GM21528 (cell line): ENCODE data around the gene WNK1.
"Not testable (repeated sequence)": the region's sequence is repeated elsewhere in the genome, so short reads cannot be mapped to it uniquely, and the experiment has no call there.

Experiments used
- ATAC-seq: cut with Tn5 transposase; IDR thresholded peaks from one replicate; pipeline ENCODE4 v1.9.1; 2021; ENCODE audit warnings: mild to moderate bottlenecking, moderate library complexity; ENCODE audit not compliant: unreplicated experiment, low FRiP score

WNK1 gene

DNA sequence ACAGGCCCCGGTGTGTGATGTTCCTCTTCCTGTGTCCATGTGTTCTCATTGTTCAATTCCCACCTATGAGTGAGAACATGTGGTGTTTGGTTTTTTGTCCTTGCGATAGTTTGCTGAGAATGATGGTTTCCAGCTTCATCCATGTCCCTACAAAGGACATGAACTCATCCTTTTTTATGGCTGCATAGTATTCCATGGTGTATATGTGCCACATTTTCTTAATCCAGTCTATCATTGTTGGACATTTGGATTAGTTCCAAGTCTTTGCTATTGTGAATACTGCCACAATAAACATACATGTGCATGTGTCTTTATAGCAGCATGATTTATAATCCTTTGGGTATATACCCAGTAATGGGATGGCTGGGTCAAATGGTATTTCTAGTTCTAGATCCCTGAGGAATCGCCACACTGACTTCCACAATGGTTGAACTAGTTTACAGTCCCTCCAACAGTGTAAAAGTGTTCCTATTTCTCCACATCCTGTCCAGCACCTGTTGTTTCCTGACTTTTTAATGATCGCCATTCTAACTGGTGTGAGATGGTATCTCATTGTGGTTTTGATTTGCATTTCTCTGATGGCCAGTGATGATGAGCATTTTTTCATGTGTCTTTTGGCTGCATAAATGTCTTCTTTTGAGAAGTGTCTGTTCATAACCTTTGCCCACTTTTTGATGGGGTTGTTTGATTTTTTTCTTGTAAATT, 97.5 kb downstream of the WNK1 start:
- ATAC-seq = not testable (repeated sequence)

DNA sequence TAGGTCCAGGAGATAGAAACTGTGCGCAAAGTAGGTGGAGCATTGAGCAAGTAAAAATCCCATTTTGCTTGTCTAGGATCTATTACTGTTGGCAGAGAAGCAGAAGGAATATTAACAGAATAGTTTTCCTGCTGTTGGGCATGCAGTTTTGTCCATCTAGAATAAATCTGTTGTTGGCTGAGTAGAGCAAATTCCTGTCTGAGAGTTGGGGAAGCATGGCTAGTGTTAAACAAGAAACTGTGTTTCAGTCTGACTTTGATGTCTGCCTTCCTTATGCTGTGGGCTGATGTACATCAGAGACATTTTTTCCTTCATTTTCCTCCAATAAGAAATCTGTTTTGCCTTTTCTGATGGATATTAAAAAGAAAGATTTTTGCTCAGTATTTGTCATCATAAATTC, 99.0 kb downstream of the WNK1 start:
- ATAC-seq = no peak

DNA sequence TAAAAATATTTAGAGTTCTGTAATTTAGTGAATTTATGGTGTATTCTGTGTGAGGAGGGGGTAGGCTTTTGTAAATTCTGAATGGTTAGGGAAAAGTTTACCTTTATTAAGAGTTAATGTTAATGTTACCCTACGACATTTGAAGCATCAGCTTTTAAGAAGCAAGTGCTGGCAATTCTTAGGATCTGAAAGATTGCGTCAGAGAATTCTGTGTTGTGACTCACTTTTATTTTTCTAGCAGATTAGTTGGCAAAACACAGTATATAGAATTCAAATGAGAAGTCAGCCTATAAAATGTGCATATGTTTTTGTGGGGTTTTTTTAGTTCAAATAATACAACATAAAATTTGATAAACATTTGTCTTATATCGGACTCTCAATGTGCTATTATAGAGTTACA, 99.5 kb downstream of the WNK1 start:
- ATAC-seq = no peak

DNA sequence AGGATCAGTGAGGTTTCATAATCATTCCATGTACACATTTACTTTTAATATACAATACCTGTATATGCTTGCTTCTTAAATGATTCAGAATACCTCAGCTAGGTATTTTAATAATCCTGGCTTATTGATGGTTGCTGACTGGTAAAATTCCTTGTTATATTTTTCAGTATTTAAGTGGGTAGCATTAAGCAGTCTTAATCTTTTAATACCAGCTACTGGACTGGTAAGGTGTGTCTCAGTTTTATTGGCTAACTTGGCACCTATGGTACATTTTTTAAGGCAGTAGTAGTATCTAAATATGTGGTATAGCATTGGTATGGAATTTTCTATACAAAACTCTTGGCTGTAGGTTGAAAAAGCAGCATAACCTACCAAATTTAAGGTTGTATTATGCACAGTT, 100.5 kb downstream of the WNK1 start:
- ATAC-seq = no peak

DNA sequence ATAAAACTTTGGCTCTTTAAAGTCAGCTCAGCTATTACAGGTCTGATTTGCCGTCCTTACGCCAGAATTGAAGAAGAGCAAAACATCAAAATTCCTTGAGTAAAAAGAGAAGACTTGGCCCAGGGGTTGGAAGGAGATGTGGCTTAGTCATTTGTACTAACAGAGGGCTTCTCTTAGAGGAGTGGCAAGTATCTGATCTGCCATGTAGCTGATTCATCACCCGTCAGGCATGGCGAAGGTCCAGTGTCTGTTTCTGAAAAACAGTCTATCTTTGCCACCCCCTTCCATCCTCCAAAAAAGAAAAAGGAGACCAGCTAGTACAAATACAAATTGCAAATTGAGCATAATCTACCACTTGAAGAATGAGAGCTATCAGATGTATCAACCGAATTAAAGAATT, 105.2 kb downstream of the WNK1 start:
- no peak for ATAC-seq

DNA sequence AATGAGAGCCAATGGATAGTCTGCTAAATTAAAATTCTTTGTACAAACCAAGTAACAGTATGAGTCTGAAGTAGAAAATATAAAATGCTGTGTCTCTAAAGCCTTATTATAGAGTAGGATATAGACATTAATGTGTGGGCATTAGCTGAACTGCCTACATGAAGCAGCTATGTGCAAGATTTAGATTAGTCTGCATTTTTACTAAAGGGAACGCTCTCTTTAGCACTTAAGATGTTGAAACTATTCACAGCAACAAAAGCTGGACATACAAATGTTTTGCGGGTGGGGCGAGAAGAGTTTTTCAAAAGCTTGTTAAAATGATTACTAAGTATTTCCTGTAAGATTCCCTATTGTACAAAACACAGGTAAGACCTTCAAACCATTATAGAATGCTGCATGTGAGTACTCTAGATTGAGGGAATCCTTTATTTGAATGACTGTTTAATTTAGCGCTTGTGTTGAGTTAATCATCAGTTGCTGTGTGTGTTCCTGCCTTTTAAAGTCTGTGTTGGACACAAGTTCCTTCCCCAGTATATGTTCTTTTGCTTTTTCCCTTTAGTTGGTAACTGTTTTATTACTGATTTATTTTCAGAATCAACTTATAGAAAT, 110.0 kb downstream of the WNK1 start:
- ATAC-seq = no peak

DNA sequence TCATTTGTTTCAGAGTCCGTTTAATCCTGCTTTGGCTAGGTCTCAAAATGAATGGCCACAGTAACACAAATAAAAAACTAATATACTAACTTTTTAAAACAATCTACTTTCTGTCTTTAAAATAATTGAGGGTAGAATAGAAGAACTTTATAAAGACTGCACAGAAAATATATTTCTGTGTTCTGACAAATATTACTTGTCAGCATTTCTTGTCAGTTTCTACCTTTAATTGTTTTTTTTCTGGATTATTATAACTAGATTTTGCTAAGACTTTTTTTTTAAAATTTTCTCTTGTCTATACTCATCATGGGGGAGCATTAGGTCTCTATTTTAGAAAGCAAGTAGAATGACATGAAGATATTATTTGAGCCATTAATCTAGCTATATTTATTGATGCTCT, 110.9 kb downstream of the WNK1 start:
- ATAC-seq = no peak

DNA sequence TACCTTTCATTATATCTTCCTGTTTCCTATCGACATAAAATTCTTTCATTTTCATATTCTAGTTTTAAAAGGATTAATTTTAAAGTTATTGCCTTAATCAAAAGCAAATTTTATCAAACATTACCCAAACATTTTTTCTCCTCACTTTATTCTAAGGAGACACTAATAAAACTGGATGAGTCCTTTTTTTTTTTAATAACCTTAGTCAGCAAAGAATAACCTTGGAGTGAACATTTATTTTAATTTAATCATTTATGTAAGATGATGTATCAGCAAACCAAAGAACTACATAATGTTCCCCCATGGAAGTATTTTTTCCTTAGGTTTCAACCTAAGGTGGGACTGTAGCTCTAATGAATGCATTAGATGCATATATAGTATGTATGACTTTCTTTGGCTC, 113.2 kb downstream of the WNK1 start:
- ATAC-seq = no peak

DNA sequence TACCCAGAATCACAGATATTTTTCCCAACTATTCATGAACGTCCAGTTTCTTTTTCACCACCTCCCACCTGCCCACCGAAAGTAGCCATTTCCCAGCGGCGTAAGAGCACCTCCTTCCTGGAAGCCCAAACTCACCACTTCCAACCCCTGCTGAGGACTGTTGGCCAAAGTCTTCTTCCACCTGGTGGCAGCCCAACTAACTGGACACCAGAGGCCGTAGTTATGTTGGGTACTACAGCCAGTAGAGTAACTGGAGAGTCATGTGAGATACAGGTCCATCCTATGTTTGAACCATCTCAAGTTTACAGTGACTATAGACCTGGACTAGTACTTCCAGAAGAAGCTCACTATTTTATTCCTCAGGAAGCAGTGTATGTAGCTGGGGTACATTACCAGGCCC, 115.5 kb downstream of the WNK1 start:
- ATAC-seq = no peak

DNA sequence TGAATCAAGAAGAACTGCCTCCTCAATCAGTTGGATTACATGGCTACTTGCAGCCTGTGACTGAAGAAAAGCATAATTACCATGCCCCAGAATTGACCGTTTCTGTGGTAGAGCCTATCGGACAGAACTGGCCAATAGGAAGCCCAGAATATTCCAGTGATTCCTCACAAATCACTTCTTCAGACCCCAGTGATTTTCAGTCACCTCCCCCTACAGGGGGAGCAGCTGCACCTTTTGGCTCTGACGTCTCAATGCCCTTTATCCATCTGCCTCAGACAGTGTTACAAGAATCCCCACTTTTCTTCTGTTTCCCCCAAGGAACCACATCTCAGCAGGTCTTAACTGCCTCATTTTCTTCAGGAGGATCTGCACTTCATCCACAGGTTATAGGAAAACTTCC, 116.3 kb downstream of the WNK1 start:
- ATAC-seq = no peak

DNA sequence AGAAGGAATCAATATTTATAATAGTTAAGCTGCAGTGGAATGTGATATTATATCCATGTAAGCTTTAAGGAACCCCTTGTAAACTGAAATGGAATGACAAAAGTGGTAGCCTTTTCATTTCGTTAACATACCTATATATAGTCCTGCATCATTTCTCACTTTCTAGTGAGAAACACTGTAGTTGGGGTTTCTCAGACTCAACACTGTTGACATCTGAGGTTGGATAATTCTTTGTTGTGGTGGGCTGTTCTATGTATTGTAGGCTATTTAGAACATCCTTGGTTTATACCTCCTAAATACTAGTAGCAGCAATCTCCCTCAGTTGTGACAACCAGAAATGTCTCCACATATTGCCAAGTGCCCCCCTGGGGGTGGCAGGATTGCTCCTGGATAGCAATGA, 118.0 kb downstream of the WNK1 start:
- ATAC-seq = no peak

DNA sequence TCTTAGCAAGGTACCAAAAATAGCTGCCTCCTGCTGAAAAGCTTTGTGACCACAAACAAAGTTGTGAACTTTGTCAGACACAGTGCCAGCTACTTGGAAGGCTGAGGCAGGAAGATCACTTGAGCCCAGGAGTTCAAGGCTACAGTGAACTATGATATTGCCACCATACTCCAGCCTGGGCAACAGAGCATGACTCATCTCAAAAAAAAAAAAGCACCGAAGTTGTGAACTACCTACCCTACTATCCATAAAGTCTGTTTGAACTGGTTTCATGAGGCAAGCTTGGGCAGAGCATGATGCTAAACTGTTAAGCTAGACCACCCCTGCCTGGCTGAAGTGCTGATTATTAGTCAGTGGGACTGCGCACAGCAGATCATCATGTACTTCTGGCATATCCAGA, 121.6 kb downstream of the WNK1 start:
- no peak for ATAC-seq

DNA sequence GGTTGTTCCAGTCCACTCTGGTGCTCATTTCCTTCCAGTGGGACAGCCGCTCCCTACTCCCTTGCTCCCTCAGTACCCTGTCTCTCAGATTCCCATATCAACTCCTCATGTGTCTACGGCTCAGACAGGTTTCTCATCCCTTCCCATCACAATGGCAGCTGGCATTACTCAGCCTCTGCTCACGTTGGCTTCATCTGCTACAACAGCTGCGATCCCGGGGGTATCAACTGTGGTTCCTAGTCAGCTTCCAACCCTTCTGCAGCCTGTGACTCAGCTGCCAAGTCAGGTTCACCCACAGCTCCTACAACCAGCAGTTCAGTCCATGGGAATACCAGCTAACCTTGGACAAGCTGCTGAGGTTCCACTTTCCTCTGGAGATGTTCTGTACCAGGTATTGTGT, 127.3 kb downstream of the WNK1 start:
- ATAC-seq = no peak

DNA sequence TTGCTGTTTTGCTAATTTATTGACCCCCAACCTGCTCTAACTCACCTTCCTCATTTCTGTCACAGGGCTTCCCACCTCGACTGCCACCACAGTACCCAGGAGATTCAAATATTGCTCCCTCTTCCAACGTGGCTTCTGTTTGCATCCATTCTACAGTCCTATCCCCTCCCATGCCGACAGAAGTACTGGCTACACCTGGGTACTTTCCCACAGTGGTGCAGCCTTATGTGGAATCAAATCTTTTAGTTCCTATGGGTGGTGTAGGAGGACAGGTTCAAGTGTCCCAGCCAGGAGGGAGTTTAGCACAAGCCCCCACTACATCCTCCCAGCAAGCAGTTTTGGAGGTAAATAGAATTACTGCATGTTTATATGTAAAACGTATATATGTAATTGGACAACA, 128.3 kb downstream of the WNK1 start:
- no peak for ATAC-seq

DNA sequence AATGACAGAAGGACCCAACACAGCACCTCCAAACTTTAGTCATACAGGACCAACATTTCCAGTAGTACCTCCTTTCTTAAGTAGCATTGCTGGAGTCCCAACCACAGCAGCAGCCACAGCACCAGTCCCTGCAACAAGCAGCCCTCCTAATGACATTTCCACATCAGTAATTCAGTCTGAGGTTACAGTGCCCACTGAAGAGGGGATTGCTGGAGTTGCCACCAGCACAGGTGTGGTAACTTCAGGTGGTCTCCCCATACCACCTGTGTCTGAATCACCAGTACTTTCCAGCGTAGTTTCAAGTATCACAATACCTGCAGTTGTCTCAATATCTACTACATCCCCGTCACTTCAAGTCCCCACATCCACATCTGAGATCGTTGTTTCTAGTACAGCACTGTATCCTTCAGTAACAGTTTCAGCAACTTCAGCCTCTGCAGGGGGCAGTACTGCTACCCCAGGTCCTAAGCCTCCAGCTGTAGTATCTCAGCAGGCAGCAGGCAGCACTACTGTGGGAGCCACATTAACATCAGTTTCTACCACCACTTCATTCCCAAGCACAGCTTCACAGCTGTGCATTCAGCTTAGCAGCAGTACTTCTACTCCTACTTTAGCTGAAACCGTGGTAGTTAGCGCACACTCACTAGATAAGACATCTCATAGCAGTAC, 132.5 kb downstream of the WNK1 start:
- ATAC-seq = no peak

DNA sequence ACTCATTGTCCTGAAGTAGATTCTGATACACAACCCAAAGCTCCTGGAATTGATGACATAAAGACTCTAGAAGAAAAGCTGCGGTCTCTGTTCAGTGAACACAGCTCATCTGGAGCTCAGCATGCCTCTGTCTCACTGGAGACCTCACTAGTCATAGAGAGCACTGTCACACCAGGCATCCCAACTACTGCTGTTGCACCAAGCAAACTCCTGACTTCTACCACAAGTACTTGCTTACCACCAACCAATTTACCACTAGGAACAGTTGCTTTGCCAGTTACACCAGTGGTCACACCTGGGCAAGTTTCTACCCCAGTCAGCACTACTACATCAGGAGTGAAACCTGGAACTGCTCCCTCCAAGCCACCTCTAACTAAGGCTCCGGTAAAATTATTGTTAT, 133.3 kb downstream of the WNK1 start:
- no peak for ATAC-seq

DNA sequence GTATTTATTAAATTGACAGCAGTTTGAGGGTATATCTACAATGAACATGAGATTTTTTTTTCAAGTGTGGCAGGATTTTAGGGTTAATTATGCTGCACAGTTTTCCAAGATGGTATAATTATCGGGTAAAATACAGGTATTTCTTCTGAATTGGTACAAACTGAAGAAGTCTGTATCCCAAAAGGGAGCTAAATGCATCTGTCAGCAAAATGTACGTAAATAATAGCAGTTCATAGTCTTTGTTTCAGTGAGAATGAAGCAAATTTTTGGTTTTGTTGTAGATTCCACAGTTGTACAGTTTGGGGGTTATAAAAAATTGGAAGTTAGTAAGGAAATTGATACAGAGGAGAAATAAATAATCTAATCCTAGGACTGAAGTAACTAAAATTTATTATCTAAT, 133.8 kb downstream of the WNK1 start:
- no peak for ATAC-seq

DNA sequence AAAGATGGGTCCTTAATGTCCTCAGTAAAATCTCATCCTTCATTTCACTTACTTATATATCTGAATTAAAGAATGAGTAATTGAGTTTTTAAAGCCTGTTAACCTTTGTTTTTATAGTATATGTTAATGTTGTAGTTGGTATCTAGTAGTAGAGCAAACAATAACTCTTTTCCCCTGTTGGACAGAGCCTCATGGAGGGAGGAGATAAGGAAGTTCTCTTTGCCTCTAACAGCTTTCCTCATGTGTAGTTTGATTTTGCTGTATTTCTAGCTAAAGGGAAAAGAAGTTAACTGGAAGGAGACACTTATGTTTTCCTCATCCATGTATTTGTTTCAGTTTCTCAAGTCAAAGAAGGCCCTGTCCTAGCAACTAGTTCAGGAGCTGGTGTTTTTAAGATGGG, 141.8 kb downstream of the WNK1 start:
- ATAC-seq = no peak

DNA sequence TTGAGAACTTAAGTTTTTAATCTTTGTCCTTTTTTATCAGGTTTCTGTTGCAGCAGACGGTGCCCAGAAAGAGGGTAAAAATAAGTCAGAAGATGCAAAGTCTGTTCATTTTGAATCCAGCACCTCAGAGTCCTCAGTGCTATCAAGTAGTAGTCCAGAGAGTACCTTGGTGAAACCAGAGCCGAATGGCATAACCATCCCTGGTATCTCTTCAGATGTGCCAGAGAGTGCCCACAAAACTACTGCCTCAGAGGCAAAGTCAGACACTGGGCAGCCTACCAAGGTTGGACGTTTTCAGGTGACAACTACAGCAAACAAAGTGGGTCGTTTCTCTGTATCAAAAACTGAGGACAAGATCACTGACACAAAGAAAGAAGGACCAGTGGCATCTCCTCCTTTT, 143.7 kb downstream of the WNK1 start:
- ATAC-seq = no peak

DNA sequence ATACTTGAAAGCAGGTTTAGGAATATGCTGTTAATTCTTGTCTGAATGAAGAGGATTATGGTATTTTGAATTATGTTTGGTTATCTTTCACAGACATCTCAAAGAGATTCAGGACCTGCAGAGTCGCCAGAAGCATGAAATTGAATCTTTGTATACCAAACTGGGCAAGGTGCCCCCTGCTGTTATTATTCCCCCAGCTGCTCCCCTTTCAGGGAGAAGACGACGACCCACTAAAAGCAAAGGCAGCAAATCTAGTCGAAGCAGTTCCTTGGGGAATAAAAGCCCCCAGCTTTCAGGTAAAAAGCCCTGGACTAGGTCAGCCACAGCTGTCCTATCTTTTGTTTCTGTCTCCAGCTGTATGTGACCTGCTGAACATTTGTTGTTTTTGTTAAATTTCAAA, 145.0 kb downstream of the WNK1 start:
- no peak for ATAC-seq

DNA sequence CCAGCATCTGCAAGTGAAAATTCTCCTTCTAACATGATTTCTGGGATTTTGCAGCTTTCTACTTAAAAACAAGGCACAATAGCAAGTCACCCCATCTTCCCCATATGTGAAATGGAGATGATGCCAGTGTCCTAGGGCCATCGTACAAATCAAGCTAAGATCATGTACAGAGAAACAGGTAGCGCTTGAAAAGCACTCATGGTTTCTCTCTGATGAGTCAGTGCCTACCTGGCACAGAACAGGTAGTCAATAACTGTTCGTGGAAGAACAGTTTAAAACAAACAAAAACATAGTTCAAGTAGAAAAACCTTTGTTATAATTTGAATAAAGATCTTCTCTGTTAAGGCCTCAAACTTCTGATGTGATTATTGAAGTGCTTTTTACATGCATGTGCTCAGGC, 150.2 kb downstream of the WNK1 start:
- no peak for ATAC-seq

DNA sequence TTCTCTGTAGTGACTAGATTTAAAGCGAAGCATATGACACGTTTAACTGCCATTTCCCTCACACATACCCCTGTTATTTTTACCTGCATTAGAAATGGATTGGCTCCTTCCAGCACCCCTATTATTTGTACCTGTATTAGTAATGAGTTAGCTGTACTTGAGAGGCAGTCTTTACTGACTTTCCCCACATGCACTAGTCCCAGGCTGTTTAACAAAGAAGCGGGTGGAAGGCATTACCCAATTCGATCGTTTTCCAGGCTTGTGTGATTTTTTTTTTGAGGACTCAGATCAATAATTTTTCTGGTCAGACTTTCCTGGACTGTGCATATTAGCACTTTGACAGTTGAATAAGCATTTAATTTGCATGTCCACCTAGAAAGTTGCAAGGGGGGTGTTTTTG, 150.7 kb downstream of the WNK1 start:
- ATAC-seq = no peak
